Retina (tissue), 1 donor: Measurements from ENCODE around the gene GLI2.

Experiments used
- DNase-seq: peaks from one replicate; pipeline ENCODE4 v3.0.0-alpha.2; 2016

Gene GLI2

DNA sequence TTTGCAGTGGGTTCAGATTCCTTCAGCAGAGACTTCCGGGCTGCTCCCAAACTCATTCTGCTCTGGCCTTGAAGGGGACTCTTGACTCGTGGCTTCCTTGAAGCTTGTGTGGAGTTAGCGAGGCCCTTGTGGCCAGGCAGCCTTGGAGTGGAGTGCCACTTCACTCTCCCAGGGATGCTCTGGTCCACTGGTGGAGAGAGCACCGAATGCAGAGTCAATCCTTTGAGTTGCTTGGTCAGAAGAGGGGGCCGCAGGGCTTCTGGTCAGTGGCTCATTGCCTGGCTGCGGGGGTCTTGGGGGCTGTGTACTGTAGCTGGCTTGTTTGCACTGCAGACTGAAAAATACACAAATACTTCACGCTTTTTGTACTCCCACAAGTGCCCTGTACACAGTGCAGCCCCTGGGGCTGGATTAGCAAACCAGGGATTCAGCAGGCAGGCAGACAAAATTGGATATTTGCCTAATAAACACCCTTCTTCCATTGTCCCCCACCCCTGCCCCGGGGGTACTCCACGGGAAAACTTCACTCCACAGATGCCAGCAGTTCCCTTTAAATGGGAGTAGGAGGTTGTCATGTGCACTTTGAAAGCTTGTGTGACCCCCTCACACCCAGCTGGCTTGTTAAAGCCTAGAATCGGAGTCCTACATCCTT lies 3.2 kb downstream of the GLI2 start:
- no peak for DNase-seq

DNA sequence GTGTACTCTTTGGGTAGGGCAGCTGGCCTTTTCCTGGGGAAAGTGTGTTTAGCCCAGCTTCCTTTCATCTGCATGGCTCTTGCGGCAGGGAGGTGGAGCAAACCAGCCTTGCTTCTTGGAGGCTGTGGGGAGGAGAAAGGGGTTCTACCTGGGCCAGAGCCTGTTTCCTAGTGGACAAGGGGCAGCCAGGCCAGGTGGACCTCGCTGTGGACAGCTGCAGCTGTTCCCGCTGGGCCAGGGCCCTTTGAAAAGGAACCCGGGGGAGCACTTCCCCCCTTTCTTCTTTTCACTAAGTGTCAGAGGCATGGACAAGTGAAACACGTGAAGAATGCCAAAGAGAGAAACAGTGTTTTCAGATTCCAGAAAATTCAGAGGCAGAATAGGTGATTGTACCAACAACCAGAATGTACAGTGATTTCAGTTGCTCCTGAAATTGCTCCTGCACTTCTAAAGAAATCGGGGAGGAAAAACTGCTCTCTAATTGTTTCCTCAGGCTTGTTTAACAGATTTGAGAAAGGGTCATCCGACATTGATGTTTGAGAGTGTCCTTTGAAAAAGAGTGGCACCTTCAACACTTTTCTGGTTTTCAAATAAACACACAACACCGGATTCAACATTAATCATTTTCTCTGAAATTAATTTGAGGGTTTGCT lies 3.9 kb downstream of the GLI2 start:
- peak; percentile 66 for DNase-seq

- no peak for DNase-seq
These were observed 4.7 kb downstream of the GLI2 start for GRCh38 chr2:120740375-120740764.

DNA sequence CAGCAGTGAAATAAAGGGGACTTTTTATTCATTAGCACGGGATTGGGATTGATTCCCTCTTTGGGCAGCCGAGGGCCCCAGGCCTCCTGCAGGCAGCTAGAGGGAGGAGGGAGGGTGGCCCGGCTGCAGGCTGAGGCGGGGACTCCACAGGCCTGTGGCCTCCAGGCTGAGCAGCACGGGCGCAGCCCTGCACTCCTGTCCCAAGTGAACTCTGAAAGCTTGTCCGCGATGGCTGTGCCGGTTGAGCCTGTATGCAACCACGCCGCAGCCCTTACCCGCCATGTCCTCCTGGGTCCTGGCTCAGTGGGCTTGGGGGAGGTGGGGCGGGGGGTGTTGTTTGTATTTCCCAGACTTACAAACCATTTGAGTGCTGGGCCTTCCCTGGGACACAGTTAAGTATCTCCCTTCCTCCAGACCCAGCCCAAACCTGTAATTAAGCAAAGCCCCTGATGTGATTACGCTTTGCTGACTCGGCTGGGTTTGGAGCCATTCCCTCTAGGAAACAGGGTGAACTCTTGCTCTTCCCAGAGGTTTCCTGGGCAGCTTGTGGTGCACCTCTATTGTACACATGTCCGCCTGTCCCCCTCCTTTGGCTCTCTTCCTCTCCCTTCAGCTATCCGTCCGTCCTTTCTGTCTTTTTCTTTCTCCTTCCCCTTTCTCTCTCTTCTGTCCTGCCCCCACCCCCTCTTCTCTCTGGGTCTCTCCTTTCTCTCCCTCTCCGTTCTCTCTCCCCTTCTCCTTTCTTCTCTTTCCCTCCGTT lies 5.3 kb downstream of the GLI2 start:
- DNase-seq: peak; percentile 84

DNA sequence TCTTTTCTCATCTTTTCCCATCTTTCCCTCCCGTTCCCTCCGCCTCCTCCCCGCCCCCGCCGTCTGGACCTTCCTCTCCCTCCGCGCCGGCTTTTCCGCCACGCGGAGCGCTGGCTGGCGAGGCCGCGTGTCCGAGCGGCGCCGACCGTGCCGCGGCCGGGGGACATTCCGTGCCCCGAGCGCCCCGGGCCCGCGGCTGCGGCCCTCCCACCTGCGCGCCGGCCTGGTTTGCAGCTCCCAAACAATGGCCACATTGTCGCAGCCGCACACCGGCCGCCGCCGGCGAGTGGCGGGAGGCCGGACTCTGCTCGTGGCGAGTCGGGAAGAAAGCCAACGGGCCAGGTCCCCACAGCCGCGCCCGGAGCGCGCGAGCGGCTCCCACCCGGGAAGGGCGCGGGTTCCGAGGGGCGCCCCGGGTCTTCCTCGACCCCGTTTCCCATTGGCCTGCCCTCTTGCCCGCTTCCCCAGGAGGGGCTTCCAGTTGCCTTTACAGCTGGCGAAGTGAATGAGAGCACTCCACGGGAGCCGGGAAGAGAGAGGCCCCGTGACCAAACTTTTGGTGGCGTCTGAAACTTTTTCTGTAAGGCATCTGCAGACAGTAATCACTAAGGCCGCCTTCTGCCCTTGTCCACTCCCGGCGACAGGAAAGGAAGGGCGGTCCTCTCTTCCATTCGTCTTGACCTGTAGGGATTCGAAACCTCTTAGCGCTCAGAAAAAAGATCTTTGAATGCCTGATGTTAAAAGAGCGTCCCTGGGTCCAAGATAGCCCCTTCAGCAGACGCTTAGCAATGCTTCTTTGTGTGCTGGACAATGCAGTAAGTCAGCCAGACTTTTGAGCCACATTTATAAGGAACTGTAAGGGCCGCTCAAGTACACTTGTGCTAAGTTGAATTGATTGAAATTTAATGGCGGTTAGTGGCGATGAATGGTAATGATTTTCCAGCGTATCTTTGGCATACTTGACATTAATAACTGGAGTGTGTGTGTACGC lies 6.2 kb downstream of the GLI2 start:
- DNase-seq: peak; percentile 88

DNA sequence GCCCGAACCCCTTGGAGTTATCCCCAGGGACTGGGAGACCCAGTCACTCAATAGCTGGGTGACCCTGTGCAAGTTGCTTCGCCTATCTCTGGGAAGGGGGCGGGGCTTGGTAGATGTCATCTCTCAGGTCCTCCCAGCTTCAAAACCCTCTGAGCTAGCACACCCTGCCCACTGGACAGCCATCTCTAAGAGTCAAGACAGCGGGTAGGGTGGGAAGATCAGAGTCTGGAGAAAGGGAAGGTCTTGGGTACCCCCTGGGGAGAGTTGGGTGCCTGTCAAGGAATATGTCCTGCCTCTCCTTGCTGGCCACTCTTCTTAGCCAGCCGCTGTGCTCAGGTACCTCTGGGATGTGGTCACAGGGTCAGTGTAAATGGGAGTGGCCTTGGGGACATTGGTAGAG lies 8.0 kb downstream of the GLI2 start:
- DNase-seq: no peak

DNA sequence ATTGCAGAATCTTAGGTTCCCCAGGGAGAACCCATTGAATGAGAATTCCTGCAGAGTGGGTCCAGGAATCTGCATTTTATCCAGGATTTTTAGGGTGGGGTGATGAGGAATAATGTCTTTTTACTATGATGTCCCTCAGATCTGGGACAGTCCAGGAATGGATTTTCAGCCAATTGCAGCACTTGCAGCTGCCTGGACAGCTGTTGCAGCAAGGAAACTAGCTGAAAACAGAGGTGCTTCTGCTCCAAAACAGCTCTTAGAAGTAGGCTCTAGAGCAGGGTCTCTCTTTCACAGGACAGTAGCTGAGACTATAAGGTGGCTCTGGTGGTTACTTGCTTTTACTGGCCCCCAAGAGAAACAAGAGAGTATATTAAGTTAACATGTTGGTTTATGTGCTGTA lies 9.1 kb downstream of the GLI2 start:
- DNase-seq: no peak

GRCh38 chr2:120745420-120746111 lies 9.9 kb downstream of the GLI2 start:
- DNase-seq: no peak

GRCh38 chr2:120746144-120746543 lies 10.5 kb downstream of the GLI2 start:
- no peak for DNase-seq

DNA sequence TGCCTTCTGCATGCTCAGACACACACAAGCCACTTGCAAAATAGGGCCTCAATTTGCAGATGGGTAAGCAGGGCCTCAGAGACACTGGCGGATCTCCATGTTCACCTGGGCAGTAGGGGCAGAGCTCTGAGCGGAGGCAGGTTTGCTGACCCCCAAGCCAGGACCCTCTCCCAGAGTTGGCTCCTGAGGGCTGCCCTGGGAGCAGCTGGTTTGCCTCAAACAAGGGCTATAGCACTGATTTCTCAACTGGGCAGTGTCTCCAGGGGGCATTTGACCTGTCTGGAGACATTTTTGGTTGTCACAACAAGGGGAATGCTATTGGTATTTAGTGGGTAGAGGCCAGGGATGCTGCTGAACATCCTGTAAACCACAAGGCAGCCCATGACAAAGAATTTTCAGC lies 11.6 kb downstream of the GLI2 start:
- no peak for DNase-seq

- peak; percentile 16 for DNase-seq
These were observed 12.0 kb downstream of the GLI2 start for GRCh38 chr2:120747706-120748105.

- DNase-seq: peak; percentile 38
These were observed 12.6 kb downstream of the GLI2 start for GRCh38 chr2:120748310-120748709.

GRCh38 chr2:120748741-120749140 lies 13.1 kb downstream of the GLI2 start:
- DNase-seq: no peak

DNA sequence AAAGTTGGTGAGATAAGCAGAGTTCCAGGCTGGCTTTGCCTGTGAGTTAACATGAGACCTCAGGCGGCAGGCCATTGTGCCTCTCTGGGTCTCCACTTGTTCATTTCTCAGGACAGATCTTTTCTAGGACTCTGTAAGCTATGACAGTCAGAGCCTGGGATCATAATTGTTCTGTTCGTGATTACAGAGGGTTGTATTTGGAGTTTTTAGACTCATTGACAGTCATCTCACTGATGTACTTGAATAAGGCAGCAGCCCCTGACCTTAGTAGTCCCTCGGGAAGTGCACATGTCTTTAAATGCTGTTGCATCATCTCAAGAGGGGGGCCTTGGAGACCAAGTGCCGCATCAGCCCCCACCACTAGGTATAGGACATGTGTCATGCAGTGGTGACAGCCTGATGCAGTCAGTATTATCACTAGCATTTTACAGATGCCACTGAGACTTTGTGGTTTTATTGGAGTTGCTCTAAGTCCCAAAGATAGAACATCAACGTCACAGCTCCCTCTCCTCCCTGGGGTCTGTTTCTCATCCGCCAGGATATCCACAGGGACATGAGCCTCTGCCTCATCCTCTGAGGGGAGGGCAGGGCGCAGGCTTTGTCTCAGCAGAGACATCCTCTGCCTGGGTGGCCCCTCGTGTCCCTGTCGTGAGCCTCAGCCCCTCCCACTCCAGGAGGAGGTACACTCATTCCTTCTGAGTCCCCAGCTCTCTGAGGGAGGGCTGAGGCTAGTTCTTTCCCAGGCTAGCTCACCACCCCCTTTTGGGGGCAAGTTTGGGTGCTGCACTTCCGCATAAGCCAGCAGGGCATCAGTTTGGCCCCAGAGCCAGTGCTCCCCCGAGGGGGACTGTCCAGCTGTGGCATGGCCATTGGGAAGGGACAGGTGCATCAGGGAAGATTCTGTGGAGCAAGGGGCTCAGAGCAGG lies 14.1 kb downstream of the GLI2 start:
- DNase-seq: peak; percentile 38

DNA sequence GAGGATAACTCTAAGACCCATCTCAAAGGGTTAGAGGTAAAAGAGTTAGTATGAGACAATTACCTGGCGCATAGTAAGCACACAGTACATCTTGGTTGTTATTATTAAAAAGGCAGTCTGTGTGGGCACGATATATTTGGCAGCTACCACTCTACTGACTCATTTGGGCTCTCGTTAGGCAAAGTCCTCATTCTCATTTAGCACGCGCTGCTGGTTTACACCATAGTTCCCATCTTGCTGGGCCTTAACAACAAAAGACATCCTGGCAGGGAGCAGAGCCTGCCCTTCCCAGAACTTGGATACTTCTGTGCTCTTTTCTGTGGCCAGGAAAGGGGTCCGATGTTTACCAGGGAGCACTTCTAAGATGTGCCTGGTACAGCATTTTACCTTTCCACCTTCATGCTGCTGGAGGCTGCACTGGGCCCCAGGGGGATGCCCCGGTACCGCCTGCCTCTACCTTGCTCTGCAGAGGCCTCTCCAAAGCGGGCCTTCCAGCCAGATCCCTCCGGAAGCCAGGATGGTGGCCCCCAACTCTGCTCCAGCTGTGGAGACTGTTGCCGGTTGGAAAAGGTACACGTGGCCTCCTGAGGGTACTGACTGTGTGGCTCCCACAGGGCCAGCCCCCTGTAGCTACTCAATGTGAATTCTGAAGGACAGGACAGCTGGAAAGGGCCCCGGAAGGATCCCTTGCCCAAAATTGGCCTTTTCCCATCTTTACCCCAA lies 15.0 kb downstream of the GLI2 start:
- peak; percentile 16 for DNase-seq

DNA sequence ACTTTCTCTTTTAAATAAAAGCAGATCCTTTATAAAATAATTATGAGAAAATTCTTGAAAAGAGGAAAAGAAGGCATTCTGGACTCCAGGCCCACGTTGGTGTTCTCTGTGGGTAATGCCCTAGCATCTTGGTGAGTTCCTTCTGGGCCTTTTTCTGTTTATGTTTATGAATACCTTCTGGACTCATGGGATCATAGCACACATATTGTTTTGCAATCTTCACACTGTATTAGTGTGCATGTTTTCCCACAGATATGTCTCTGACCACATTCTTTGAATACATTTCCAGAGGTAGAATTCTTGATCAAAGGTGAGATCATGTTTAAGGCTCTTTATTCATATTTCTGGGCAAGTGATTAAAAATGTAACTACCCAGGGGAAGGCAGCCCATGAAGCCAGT lies 15.9 kb downstream of the GLI2 start:
- DNase-seq: no peak

DNA sequence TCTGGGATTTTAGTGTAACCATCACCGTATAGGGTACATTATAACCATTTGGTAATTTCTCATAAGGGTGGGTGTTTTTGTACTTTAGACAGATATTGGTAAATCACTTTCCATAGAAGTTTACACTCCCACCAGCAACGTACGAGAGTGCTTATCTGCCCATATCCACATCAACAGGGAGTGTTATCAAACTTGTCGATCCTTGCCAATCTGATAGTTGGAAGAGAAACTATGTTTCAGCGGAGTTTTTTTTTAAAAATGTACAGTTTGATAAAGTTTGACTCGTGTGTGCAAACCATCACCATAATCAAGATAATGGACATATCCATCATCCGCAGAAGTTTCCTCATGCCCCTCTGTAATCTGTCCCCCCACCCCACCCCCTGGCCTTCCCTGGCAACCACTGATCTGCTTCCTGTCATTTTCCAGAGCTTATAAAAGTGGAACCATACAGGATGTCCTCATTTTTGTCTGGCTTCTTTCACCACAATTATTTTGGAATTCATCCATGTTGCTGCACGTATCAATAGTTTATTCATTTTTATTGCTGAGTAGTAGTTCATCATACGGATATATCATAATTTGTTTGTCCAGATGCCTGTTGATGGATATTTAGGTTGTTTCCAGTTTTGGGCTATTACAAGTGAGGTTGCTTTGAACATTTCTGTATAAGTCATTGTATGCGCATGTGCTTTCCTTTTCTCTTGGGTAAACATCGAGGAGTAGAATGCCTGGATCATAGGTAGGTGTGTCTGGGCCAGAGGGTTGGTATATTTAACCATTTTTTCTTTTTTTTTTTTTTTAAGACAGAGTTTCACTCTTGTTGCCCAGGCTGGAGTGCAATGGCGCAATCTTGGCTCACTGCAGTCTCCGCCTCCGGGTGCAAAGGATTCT lies 18.6 kb downstream of the GLI2 start:
- no peak for DNase-seq

- peak; percentile 84 for DNase-seq
These were observed 22.8 kb downstream of the GLI2 start for GRCh38 chr2:120758181-120759144.
